IPS-NIHi11 (cell line): ENCODE results near the gene FKTN.

Source experiments
- DNase-seq: peaks from one replicate; pipeline ENCODE4 v3.0.0; 2012; ENCODE audit warnings: mixed read lengths, low spot score

The FKTN gene

DNA sequence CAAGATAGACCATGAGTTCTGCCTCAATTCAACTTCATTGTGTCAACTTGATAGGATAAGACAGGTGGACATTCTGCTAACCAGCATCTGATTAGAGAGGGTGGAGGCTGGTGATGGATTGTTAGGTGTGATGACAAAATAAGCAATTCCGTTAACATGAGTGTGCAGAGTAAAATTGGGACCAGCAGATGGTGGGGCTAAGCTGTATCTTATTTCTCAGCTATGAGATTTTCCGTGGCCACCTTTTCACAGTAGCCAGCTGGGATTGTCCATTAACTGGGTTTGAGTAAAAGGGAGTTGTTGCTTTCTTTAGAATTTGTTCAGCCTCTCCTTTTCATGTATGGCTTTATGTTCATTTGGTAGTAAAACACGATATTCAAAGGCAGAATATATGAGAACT, 75.5 kb downstream of the FKTN start:
- DNase-seq = no peak

GRCh38 chr9:105636331-105636730, 78.4 kb downstream of the FKTN start:
- no peak for DNase-seq

DNA sequence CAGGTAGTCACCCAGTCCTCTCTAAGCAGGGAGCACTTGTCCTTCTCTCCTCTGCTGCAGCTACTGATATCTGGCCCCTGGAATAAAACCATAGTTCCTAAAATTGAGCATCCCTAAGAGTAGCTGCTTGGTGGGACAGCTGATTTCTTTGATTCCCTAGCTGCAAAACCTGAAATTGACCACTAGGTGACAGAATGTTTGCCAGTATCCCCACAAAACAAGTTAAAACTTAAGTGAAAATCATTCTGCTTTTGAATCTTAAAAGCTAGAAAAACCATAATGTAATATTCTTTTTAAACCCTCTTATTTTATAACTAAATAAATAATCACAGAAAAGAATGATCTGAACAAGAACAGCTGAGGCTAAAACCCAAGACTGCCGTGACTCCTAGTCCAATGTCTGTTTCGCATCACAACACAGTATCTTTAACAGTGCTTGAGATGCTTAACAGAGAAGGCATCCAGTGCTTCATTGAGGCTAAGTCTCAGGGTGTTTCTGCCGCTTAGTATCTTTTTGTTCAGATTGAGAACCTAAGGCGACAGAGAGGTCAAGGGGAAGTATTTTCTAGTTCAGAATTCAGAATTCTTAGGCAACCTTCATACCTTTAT, 80.0 kb downstream of the FKTN start:
- no peak for DNase-seq

- no peak for DNase-seq
Observed at GRCh38 chr9:105639936-105640335, 82.0 kb downstream of the FKTN start.

DNA sequence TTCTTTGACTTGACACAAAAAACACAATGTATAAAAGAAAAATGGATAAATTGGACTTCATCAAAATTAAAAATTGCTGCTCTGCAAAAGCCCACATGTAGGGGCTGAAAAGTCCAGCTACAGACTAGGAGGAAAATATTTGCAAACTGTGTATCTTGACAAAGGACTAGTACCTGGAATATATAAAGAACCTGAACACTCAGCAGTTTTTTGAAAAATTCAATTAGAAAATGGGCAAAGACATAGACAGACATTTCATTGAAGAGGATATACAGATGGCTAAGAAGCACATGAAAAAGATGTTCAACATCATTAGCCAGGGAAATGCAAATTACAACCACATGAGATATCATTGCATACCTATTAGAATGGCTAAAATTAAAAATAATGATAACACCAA, 85.9 kb downstream of the FKTN start:
- DNase-seq = no peak

- DNase-seq = no peak
Observed at GRCh38 chr9:105646879-105647594, 89.1 kb downstream of the FKTN start.

GRCh38 chr9:105647595-105648349, 89.8 kb downstream of the FKTN start:
- DNase-seq = no peak

DNA sequence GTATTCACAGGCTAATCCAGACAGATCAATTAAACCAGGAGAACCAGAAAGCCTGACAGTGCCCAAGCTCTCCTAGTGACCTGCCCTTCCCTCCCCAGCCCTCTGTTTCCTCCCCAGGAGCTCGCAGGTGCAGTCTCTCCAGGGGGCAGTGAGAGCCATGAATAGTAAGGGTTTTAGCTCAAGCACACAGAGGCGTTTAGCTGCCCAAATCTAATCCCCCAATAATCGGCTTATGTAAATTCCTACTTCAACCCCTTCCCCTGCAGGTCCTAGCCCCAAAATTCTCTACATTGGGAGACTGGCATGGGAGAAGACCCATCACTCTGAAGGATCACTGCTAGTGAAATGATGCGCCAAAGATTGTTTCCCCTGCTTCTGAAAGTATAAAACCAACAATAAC, 93.9 kb downstream of the FKTN start:
- DNase-seq = peak; percentile 19

DNA sequence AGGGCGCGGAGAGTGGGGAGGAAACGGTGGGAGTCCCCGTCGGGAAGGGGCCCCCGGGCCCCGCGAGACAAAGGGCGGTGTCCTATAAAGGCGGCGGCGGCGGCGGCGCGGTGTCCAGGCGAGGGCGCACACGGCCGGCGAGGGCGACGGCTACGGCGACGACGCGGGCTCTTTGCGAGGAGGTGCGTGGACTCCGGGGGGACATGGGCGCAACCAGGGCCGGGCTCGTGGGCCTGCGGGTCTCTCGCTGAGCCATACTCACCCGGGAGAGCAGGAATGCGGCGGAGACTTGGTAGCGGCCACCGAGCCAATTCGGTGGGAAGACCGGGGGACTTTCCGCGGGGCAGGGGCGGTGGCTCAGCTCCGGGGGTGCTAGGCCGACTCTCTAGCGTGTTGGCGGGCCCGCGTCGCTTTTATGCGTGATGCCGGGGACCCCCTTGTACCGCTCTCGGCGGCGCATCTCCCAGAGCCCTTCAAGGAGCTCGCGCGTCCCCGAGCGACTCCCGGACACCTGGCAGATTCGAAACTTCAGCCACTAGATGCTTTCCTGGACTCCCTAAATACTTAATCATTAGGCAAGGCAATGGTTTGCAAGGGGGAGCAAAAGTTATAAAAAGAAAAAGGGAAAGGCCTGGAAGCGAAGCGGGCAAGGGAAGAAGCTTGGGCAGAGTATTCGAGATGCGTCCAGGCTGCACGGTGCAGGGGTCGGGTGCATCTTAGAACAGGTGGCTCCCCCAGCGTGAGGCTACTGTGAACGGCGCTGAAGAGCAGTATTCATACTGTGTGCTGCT, 98.4 kb downstream of the FKTN start:
- peak; percentile 74 for DNase-seq

DNA sequence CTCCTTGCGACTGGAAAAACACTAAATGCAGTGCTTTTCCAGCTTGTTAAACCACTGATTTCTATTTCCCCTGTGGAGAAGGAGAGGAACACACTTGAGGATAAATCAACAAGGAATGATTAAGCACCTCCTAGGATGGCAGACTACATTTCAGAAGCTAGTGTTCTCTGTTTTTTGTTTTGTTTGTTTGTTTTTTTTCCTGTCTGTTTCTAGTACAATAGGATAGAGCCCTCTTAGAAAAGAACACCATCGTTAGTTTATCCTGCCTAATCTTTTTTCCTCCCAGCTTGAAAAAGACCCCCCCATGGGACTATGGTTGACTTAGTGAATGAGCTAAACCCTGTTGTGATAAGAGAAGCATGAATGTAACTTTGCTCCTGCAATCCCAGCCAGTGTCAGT, 100.4 kb downstream of the FKTN start:
- no peak for DNase-seq

GRCh38 chr9:105661011-105661410, 103.1 kb downstream of the FKTN start:
- DNase-seq = no peak

DNA sequence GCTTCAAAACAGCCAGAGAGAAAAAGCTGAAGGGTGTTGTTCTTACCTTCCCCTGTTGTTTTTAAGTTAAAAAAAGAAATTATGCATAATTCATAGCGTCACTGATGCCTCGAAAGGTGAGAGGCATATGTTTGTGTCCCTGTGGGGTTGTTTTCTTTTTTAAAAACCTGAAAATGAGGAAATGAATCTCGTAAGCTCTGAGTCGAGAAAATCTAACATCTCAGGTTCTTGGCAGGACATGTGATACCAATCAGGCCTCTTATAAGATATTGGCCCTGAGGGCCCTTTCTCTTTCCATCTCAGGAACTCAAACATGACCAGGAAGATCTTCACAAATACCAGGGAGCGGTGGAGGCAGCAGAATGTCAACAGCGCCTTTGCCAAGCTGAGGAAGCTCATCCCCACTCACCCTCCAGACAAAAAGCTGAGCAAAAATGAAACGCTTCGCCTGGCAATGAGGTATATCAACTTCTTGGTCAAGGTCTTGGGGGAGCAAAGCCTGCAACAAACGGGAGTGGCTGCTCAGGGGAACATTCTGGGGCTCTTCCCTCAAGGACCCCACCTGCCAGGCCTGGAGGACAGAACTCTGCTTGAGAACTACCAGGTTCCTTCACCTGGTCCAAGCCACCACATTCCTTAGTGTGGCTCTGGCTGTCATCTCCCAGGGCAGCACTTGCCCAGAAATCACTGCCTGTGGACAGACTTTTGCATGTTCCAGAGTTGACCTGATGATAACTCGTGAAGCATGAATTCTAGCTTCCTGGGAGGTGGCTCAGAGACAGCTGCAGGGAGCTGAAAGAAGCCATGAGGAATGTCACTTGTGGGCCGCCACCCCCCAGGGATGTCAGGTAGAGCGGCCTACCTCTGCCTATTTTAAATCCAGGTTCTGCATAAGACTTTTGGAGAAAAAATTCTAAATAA, 104.5 kb downstream of the FKTN start, which contains the start of gene TAL2:
Gene TAL2, plus strand, starts transcription at position 274 of the 921 bp plus-strand sequence. Its CDS starts 40 bp downstream, at position 314.
- DNase-seq = no peak

DNA sequence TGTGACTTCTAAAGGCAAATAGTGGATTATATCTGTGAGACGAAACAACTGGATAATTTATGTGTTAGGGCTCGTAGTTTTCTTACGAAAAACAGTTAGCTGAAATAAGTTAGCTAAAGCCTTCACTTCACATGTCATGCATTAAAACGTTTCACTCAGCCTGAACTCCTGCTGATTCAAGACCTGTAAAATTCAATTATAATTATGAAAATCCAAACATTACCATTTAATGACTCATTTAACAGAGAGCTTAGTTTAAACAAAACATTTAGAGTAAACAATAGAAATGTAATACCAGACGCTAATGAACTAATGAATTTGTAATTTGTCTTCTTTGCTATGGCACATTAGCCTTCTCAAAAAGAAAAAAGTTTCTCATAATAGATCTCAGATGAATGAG, 106.0 kb downstream of the FKTN start:
- no peak for DNase-seq

- no peak for DNase-seq
Observed at GRCh38 chr9:105667867-105668266, 109.9 kb downstream of the FKTN start.

DNA sequence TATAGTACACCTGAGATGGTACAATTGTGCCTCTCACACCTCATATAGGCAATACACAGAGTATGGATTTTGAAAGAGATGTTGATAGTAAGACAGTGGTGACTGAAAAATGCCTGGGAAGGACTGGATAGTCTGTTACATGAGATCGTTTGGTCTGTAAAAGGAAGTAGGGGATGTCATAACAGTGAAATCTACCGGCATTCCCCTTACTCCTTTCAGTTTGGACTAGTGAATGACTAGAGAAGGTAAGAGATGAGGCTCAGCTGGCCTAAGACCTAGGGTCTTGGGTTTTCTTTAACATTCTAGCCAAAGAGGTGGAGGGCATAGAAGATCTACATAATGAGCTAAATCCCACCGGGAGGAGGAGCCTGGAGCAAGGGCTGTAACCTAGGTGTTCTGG, 112.4 kb downstream of the FKTN start:
- no peak for DNase-seq

DNA sequence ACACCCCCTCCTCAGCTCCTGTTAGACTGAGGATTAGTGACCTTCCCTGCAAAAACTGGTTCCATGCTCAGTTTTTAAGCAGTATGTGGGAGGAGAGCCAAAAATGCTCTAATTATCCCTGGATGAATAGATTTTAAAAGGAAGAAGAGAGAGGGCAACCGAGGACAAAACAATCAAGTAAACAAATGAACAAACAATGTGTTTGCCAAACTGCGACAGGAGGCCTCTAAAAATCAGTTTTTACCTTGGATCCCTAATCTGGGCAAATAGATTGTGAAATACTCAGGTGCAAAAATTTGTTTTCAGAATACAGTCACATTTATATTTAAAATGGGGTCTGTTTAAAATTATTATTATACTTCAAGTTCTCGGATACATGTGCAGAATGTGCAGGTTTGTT, 112.8 kb downstream of the FKTN start:
- no peak for DNase-seq

GRCh38 chr9:105672711-105673234, 114.8 kb downstream of the FKTN start:
- DNase-seq = no peak

DNA sequence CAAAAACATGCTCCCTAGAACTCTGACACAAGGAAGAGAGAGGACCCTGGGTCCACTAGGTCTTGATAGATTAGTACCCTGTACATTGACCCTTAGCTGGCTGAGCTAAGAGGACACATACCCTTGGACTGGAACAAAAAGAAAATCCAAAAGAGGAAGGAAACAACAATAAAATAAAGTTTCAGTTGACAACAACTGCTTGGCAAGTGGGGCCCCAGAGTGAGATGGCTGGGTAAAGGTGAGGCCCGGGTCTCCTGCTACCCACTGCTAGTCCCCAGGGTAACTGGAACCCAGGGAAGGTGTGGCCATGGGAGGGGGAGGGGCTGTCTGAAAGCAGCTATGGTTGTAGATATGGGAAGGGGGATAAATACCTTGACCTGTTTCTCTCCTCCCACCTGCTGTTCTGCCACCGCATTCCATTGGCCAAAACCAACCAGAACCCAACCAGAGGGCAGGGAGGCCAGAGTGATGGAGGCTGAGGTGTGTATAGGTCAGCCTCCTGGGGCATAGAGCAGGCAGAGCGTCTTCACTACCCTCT, 116.0 kb downstream of the FKTN start:
- DNase-seq = no peak

GRCh38 chr9:105676351-105676923, 118.5 kb downstream of the FKTN start:
- DNase-seq = no peak

DNA sequence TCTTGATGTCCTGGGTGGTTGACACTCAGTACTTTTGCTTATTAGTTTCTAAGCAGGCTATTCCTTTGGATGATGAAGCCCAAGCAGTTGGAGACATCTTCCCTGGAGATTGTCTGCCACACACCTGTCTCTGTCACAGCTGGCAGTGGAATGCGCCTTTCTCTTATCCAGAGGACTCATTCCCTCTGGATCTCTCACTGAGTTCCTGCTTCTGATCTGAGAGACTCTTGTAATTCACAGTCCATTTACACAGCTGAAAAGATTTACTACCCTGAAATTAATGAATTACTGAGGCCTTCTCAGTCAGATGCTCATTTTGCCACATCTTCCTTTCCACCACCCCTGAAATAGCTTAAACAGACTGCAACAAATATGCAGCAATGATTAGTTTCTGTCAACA, 120.2 kb downstream of the FKTN start:
- no peak for DNase-seq
